GM23248 (cell line): ENCODE data around the gene SP2. TPM values are rescaled to one million over a fixed set of nuclear protein-coding genes. Genes with fewer than 3 reads are reported as not detected.
"Not testable (repeated sequence)": the region's sequence is repeated elsewhere in the genome, so short reads cannot be mapped to it uniquely, and the experiment has no call there.

ENCODE experiments used
- DNase-seq: peaks from one replicate; pipeline ENCODE4 v3.0.0-alpha.2; 2015
- H2AFZ ChIP-seq: fragments of 200-600 bp; sonication (generic); 2 replicates; pipeline ENCODE4 v1.6.1; 2016; ENCODE audit warnings: antibody characterized with exemption
- H3F3A ChIP-seq: fragments of 200-600 bp; sonication (generic); 2 replicates; pipeline ENCODE4 v1.6.1; 2016; ENCODE audit warnings: mild to moderate bottlenecking, antibody characterized with exemption, mixed run types; ENCODE audit not compliant: insufficient read depth
- H3K27ac ChIP-seq: fragments of 200-600 bp; sonication (generic); 2 replicates; pipeline ENCODE4 v1.5.1; 2016; ENCODE audit warnings: mild to moderate bottlenecking
- H3K27me3 ChIP-seq: fragments of 200-600 bp; sonication (generic); replicated peaks from 2 replicates; pipeline ENCODE4 v1.6.1; 2016; ENCODE audit warnings: mild to moderate bottlenecking; ENCODE audit not compliant: insufficient read depth
- H3K36me3 ChIP-seq: fragments of 200-600 bp; sonication (generic); 2 replicates; pipeline ENCODE4 v1.6.1; 2016; ENCODE audit warnings: low read depth, mild to moderate bottlenecking
- H3K4me1 ChIP-seq: fragments of 200-600 bp; sonication (generic); 2 replicates; pipeline ENCODE4 v1.6.1; 2016; ENCODE audit warnings: mild to moderate bottlenecking; ENCODE audit not compliant: insufficient read depth
- H3K4me2 ChIP-seq: fragments of 200-600 bp; sonication (generic); one replicate; pipeline ENCODE4 v1.6.1; 2016; ENCODE audit warnings: mild to moderate bottlenecking; ENCODE audit not compliant: unreplicated experiment
- H3K4me3 ChIP-seq: fragments of 200-600 bp; sonication (generic); 2 replicates; pipeline ENCODE4 v1.5.1; 2016; ENCODE audit warnings: mild to moderate bottlenecking
- H3K79me2 ChIP-seq: fragments of 200-600 bp; sonication (generic); 2 replicates; pipeline ENCODE4 v1.6.1; 2016; ENCODE audit warnings: mild to moderate bottlenecking; ENCODE audit not compliant: insufficient read depth
- H3K9ac ChIP-seq: fragments of 200-600 bp; sonication (generic); 2 replicates; pipeline ENCODE4 v1.6.1; 2016; ENCODE audit warnings: mild to moderate bottlenecking
- H3K9me2 ChIP-seq: fragments of 200-600 bp; sonication (generic); 2 replicates; pipeline ENCODE4 v1.6.1; 2016; ENCODE audit warnings: mixed run types, mild to moderate bottlenecking, moderate library complexity; ENCODE audit not compliant: insufficient read depth
- H3K9me3 ChIP-seq: fragments of 200-600 bp; sonication (generic); one replicate; pipeline ENCODE4 v1.6.1; 2017; ENCODE audit warnings: low read depth
- H4K20me1 ChIP-seq: fragments of 200-600 bp; sonication (generic); 2 replicates; pipeline ENCODE4 v1.6.0; 2016; ENCODE audit not compliant: insufficient read depth
- EZH2 ChIP-seq: fragments of 200-600 bp; sonication (generic); IDR thresholded peaks from 2 replicates; pipeline ENCODE4 v1.6.1; 2018; ENCODE audit warnings: antibody characterized with exemption, mild to moderate bottlenecking; ENCODE audit not compliant: insufficient read depth, poor library complexity, severe bottlenecking
- EZH2phosphoT487 ChIP-seq: fragments of 200-600 bp; sonication (generic); IDR thresholded peaks from 2 replicates; pipeline ENCODE4 v1.6.1; 2018; ENCODE audit warnings: antibody characterized with exemption, moderate library complexity, mild to moderate bottlenecking, low read depth; ENCODE audit not compliant: insufficient read depth
- WGBS, 2 experiments: methylation state at CpG; one replicate each; pipeline ENCODE4 v1.1.6; 2015 to 2017; ENCODE audit warnings: low lambda C conversion rate in 2 of 2, low coverage in 1 of 2; ENCODE audit errors: missing lambda C conversion rate in 2 of 2; 5-methylcytosine and 5-hydroxymethylcytosine counted together
- in situ Hi-C: fragments of 300-500 bp; cut with MboI; formaldehyde crosslinking; loops from 2 replicates; pipeline ENCODE4 v1.15.0; 2020
- polyA plus RNA-seq: library from polyadenylated mRNA; unstranded; fragments of >200 nt; fragmentation: Nextera tagmentation; extraction: Ambion mirVana; gene quantifications from 2 replicates; pipeline ENCODE4 v1.2.1, GENCODE V29; 2016
- total RNA-seq: library from RNA; depleted of rRNA; stranded (reverse); fragments of >200 nt; shearing (Covaris generic); gene quantifications from 2 replicates; pipeline ENCODE4 v1.2.3, GENCODE V29; 2014

The SP2 gene
- total and polyA plus RNA-seq, 2 experiments from 2014 or later: 3.2 to 14.2 TPM

DNA sequence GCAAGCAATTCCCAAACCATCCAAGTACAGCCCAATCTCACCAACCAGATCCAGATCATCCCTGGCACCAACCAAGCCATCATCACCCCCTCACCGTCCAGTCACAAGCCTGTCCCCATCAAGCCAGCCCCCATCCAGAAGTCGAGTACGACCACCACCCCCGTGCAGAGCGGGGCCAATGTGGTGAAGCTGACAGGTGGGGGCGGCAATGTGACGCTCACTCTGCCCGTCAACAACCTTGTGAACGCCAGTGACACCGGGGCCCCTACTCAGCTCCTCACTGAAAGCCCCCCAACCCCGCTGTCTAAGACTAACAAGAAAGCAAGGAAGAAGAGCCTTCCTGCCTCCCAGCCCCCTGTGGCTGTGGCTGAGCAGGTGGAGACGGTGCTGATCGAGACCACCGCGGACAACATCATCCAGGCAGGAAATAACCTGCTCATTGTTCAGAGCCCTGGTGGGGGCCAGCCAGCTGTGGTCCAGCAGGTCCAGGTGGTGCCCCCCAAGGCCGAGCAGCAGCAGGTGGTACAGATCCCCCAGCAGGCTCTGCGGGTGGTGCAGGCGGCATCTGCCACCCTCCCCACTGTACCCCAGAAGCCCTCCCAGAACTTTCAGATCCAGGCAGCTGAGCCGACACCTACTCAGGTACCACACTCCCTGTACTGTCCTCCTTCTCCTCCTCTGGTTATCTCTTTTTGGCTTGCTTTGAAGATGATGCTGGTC, 20.6 kb downstream of the SP2 start:
- Histone ChIP-seq H4K20me1 (no peaks in the 10 kb centered on the region), H3K4me3 (no peak overlapping the region), H3K4me1 (no peaks in the 10 kb centered on the region), H3K79me2 (no peaks in the 10 kb centered on the region), H3F3A (no peaks in the 10 kb centered on the region), H3K27me3 (no peaks in the 10 kb centered on the region), H3K9me3 (no peaks in the 10 kb centered on the region), H3K9ac (no peak overlapping the region), H3K9me2 (no peaks in the 10 kb centered on the region), H3K36me3 (no peaks in the 10 kb centered on the region), H3K27ac (no peak overlapping the region), H3K4me2 (no peak overlapping the region), H2AFZ (no peak overlapping the region)
- no peak for DNase-seq
- in situ Hi-C loops: no loop called here
- 94 to 96% methylated on average over 18 to 19 of the region's 19 CpGs for WGBS, 2 experiments
- no peak for TF ChIP-seq EZH2phosphoT487
- TF ChIP-seq EZH2: no peak

DNA sequence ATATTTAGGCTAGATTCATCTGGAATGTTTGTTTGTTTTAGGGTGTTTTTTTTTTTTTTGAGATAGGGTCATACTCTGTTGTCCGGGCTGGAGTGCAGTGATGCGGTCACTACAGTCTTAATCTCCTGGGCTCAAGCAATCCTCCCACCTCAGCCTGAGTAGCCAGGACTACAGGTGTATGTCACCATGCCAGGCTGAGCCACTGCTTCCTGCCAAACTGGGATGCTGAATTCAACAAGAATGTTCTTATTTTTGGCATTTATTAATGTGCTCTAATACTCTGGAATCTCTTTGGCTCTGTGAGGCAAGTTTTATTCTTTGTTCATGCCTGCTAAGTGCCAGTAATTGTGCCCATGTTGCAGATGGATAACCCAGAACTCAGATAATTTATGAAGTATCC, 21.5 kb downstream of the SP2 start:
- Histone ChIP-seq H3K79me2 (no peaks in the 10 kb centered on the region), H3K9me2 (no peaks in the 10 kb centered on the region), H4K20me1 (no peaks in the 10 kb centered on the region), H3K27ac (no peak overlapping the region), H3K4me3 (no peak overlapping the region), H3F3A (no peaks in the 10 kb centered on the region), H3K27me3 (no peaks in the 10 kb centered on the region), H3K9me3 (no peaks in the 10 kb centered on the region), H3K36me3 (no peaks in the 10 kb centered on the region), H2AFZ (no peak overlapping the region), H3K4me1 (no peaks in the 10 kb centered on the region), H3K4me2 (no peak overlapping the region), H3K9ac (no peak overlapping the region)
- in situ Hi-C loops: no loop called here
- TF ChIP-seq EZH2phosphoT487 (no peak), EZH2 (no peak)
- 98 to 100% methylated on average over 2 of the region's 2 CpGs for WGBS, 2 experiments
- no peak for DNase-seq

DNA sequence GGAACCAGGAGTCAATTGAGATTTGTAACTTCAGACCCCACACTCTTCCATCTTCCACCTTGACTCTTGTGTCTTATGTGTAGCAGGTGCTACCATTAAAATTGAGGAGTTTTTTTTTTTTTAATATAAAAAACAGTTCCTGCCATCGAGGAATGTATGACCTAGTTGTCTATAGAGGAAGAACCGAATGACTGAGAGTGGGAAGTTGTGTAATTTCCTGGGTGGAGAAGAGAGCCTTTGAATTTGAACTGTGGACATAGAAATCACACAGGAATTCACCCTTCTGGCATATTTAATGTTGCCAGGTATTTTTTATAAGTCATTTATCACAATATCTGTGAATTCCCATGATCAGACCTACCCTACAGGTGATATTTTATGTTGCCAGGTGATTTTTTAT, 22.0 kb downstream of the SP2 start:
- H3K9me3 ChIP-seq: no peaks in the 10 kb centered on the region
- 95 to 97% methylated on average over 2 of the region's 2 CpGs for WGBS, 2 experiments
- no peak overlapping the region for H3K27ac ChIP-seq
- no peaks in the 10 kb centered on the region for H3K9me2 ChIP-seq
- H3K9ac ChIP-seq: no peak overlapping the region
- TF ChIP-seq EZH2phosphoT487 (no peak), EZH2 (no peak)
- H3K4me1 ChIP-seq: no peaks in the 10 kb centered on the region
- no peaks in the 10 kb centered on the region for H3K79me2 ChIP-seq
- H3K4me3 ChIP-seq: no peak overlapping the region
- H4K20me1 ChIP-seq: no peaks in the 10 kb centered on the region
- no peak overlapping the region for H3K4me2 ChIP-seq
- no peaks in the 10 kb centered on the region for H3F3A ChIP-seq
- no peak for DNase-seq
- in situ Hi-C loops: no loop called here
- no peak overlapping the region for H2AFZ ChIP-seq
- no peaks in the 10 kb centered on the region for H3K27me3 ChIP-seq
- H3K36me3 ChIP-seq: no peaks in the 10 kb centered on the region

DNA sequence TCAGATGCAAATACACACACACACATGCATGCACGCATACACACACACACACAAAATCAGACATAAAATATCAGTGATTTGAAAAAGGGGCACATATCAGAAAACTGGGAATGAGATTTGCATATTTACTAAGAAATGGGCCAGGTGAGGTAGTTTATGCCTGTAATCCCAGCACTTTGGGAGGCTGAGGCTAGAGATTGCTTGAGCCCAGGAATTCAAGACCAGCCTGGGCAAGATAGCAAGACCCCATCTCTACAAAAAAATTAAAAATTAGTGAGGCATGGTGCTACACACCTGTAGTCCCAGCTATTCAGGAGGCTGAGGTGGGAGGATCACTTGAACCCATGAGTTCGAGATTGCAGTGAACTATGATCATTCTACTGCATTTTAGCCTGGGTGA, 23.0 kb downstream of the SP2 start:
- Histone ChIP-seq H3K36me3 (no peaks in the 10 kb centered on the region), H3K4me2 (no peak overlapping the region), H3K9me2 (no peaks in the 10 kb centered on the region), H3K79me2 (no peaks in the 10 kb centered on the region), H3K4me1 (no peaks in the 10 kb centered on the region), H3K9ac (no peak overlapping the region), H3K27me3 (no peaks in the 10 kb centered on the region), H2AFZ (no peak overlapping the region), H4K20me1 (no peaks in the 10 kb centered on the region), H3F3A (no peaks in the 10 kb centered on the region), H3K27ac (no peak overlapping the region), H3K9me3 (no peaks in the 10 kb centered on the region), H3K4me3 (no peak overlapping the region)
- no peak for DNase-seq
- TF ChIP-seq EZH2: no peak
- no peak for TF ChIP-seq EZH2phosphoT487
- WGBS, 2 experiments: 94 to 98% methylated on average over 2 of the region's 2 CpGs
- in situ Hi-C loops: no loop called here

DNA sequence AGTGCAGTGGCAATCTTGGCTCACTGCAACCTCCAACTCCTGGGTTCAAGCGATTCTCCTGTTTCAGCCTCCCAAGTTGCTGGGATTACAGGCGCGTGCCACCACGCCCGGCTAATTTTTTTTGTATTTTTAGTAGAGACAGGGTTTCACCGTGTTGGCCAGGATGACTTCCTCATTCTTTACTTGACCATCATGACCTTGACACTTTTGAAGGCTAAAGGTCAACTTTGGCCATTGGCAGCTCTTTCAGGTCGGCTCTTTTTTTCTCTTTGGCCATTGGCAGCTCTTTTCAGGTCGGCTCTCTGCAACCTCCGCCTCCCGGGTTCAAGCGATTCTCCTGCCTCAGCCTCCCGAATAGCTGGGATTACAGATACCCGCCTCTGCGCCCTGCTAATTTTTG, 23.9 kb downstream of the SP2 start:
- not testable (repeated sequence) for DNase-seq

More for the DNA sequence above, 23.9 kb downstream of the SP2 start:
- H3K27me3 ChIP-seq, H3K9me2 ChIP-seq, H3K9me3 ChIP-seq, H3F3A ChIP-seq, H4K20me1 ChIP-seq, H3K4me2 ChIP-seq, H2AFZ ChIP-seq, H3K79me2 ChIP-seq, H3K27ac ChIP-seq, H3K4me1 ChIP-seq, H3K4me3 ChIP-seq, H3K36me3 ChIP-seq, in situ Hi-C loops, H3K9ac ChIP-seq: not testable (repeated sequence)
- 96% methylated on average over 14 of the region's 14 CpGs for WGBS, 2 experiments
